ENCODE measurements around the gene SMOC2.
"Not testable (repeated sequence)": the region's sequence is repeated elsewhere in the genome, so short reads cannot be mapped to it uniquely, and the experiment has no call there.

The SMOC2 gene

DNA sequence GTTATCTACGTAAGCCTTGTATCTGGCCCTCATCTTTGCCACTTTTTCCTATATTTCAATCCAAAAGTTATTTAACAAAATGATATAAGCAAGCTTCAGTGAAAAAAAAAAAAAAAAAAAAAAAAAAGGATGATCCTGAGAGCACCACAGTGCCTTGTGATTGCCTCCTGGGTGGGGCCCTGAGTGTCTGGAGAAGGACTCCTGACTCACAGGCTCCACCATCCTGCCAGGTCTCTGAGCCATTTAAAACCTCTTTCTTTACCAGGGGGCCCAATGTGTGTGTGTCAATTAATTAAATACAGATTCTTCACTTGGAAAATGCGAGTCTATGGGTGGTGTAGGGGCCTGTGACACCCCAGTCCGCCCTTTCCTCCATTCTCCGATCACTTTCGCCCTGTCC, 105.2 kb downstream of the SMOC2 start:
- DNase-seq = no peak

GRCh38 chr6:168546730-168547129, 105.7 kb downstream of the SMOC2 start:
- DNase-seq = no peak

- no peak for DNase-seq
Measured at GRCh38 chr6:168550326-168550725, 109.3 kb downstream of the SMOC2 start.

DNA sequence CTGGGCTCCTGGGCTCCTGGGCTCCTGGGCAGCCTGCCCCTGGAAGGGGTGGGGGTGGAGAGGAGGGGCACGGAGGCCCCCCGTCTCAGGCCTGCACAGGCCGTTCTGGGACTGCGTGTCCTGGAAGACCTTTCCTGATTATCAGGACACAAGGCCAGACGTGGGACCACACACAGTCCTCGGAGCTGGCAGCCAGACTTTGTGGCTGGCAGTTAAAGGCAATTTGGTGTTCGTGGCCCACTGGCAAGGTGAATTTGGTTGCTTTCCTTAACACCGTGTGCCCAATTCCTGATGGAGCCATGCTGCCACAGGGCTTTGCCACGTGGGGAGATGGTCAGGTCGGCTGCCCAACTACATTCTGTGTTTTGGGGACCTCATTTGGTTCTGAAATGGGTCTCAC, 113.5 kb downstream of the SMOC2 start:
- DNase-seq = no peak

- no peak for DNase-seq
Measured at GRCh38 chr6:168554898-168555617, 114.1 kb downstream of the SMOC2 start.

GRCh38 chr6:168555618-168556273, 114.8 kb downstream of the SMOC2 start:
- no peak for DNase-seq

DNA sequence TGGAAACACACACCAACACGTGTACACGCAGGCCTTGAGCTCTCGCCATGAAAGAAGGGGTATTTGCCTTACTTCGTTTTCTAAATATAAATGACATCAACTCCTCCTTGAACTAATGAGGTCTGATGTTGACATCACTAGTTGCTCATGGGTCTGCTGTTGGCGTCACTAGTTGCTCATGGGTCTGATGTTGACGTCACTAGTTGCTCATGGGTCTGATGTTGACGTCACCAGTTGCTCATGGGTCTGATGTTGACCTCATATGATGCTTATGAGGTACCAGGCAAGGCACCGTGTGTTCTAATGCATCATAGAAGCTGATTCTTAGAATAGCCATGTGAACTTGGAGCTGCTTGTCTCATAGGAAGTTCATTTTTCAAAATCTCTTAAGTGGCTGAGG, 116.5 kb downstream of the SMOC2 start:
- no peak for DNase-seq

DNA sequence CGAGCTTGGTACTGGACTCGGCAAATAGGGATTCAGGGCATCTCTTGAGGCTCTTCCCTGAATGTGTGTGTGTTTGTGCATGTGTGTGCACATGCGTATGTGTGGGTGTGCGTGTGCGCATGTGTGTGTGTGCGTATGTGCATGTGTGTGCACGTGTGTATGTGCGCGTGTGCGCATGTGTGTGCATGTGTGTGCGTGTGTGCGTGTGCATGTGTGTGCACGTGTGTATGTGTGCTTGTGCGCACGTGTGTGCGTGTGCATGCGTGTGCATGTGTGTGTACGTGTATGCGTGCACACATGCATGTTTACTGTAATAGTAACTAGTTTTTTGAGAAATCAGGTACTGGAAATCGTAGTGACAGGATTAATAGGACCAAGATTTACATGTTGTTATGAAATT, 117.7 kb downstream of the SMOC2 start:
- no peak for DNase-seq

- DNase-seq = no peak
Measured at GRCh38 chr6:168559574-168560098, 118.7 kb downstream of the SMOC2 start.

GRCh38 chr6:168560126-168560525, 119.1 kb downstream of the SMOC2 start:
- no peak for DNase-seq

DNA sequence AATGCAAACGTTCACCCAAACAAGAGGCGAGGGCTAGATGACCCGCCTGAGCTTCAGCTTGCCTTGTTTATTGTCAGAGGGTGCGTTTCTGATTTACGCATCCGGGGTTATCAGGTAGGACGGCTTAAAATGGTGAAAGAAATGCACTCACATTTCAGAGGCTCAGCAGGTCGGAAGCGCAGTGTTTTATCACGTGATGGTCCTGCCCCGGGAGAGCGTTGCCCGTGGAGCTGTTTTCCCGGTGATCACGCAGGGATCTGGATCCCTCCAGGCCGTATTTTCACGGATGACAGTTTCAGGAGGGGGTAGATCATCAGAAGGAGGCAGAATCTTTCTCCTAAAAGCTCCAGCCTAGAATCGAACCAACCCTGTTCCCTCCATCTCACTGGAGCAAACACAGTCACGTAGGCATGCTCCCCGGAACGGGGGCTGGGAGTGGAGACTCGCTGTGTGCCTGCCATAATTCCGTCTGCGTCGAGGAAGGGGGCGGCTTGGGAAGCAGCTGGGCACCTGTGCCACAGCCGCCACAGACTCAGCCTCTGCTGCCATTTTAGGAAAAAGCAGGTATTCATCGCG, 121.7 kb downstream of the SMOC2 start:
- DNase-seq = no peak

DNA sequence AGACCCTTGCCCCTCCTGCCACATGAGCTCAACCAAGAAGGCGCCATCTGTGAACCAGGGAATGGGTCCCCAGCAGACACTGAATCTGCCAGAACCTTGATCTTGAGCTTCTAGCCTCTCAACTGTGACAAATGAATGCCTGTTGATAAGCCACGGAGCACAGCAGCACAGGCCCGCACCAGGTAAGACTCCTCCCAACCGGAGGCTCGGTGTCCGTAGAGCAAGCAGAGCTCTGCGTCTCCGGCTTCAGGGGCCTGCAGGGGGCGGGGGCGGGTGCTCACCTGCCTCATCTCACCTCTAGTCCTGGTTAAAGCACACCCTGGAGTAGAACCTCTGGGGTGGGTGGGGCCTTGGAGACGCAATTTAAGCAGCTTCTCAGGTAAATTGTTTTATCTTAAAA, 122.7 kb downstream of the SMOC2 start:
- peak; percentile 33 for DNase-seq

- DNase-seq = no peak
Measured at GRCh38 chr6:168565112-168565511, 124.1 kb downstream of the SMOC2 start.

- DNase-seq = no peak
Measured at GRCh38 chr6:168570211-168570610, 129.2 kb downstream of the SMOC2 start.

- DNase-seq = no peak
Measured at GRCh38 chr6:168571268-168571667, 130.3 kb downstream of the SMOC2 start.

GRCh38 chr6:168573276-168573835, 132.4 kb downstream of the SMOC2 start:
- DNase-seq = not testable (repeated sequence)

DNA sequence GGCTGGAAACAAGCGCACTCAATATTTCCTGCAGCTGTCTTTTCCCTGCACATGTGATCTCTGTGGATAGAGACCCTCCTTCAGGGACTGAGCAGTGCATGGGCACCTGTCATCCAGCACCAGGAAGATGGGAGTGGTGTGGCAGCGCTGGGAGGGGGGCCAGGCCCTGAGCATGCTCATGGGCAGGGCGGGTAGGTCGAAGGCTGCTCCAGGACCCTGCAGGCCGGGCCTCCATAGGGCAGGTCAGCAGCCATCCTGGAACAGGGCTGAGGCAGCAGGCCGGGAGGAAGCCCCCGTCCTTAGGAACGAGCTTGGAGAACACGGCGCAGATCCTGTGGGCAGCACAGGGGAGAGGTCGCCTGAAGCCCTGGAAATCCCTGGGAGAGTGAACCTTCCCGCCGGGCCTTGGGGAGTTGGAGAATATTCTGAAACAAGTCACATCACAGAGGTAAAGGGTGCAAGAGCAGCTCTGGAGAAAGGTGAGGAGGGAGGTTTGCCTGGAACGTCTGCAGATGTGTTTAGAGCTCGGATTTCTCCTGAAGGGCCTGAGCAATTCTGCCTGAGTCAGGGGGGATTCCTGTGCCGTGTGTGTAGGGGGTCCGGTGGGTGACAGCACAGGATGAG, 133.2 kb downstream of the SMOC2 start:
- no peak for DNase-seq

DNA sequence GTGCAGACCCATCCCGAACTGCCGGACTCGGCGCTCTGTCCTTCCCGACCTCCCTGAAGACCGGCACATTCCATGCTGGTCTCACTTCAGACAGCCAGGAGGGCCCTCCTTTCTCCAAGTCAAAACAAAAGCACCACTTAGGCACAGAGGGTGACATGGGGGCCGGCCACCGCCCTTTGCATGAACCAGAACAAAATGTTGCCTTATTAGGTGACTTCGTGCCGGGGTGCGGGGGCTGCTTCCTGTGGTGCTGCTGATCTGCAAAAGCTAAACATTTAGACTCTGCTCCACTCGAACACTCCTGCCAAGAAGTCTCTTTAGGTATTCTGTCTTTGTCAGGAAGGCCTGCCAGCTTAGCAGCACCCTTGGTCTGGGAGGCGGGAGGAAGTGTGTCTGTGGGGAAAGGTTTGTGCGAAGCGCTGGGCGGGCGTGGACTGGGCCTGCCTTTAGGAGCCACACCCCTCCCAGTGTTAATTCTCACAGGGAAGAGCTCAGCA, 133.8 kb downstream of the SMOC2 start:
- peak; percentile 2 for DNase-seq

DNA sequence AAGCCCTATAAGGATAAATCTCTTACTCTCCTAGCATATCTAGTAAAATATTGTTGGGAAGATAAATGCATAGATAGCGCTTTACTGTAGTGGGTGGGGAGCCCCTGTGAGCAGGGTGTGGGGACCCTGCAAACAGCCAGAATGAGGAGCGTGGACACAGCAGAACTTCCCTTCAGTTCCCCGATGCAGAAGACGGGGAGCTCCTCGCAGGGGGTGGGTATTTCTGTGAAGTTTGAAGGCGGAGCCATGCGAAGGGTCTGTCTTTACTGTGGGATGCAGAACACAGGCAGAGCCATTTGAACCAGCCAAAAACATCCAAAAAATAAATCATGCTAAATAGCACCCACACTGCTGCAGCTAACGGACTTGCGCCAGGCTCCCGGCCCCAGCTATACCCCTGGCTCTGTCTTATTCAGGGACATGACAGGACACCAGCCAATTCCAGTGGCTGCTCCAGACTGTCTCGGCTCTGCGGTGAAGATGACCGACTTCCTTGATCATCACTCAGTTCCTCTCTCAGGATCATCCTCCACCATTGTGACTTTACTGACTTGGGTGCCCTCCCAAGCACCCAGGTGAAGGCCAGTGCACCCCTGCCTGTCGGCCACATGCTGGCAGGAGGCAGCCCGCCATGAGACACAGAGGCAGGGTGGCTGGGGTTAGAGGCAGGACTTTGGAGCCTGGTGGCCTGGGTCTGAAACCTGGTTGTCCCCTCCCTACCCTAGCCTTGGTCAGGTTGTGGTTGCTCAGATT, 134.5 kb downstream of the SMOC2 start:
- no peak for DNase-seq

DNA sequence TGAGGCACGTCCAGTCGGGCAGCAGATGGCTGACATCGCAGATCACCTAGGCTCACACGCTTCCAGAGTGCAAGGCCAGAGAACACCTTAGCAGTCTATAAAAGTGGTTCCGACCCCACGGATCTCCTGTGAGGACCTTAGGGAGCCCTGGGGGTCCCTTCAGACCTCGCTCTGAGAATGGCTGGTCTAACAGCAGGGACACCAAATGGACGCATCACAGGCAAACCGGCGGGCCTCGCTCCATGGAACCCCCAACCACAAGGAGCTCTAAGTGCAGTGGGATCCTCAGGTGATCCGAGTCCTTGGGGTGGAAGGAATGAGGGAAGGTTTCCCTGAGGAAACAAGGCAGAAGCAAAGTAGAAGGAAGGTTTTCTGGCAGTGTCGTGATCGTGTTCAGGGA, 135.4 kb downstream of the SMOC2 start:
- DNase-seq = no peak

- DNase-seq = no peak
Measured at GRCh38 chr6:168577496-168577895, 136.5 kb downstream of the SMOC2 start.

DNA sequence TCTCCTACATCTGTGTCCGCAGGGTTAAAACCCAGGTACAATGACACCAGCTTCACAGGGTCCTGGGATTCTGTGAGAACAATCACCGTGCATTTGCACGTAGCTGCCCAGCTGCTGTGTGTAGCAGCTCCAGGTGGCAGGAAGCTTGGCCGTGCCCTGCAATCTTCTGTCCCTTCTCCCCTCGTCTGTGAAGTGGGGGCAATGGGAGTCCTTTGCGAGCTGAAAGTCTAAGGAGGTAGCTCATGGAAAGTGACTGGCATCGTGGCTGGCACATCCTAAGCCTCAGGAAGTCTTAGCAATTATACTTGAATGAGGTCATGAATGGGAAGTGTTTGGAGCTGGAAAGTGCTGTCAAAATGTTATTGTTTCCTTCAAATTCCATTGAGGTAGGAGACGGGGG, 137.1 kb downstream of the SMOC2 start:
- no peak for DNase-seq

Measured in NCI-H510A treated with DMSO at 0.1 percent for 48 hours (cell line).